SH-SY5Y (cell line): ENCODE measurements around the gene TRDN.

ENCODE experiments used
- GATA2 ChIP-seq: IDR thresholded peaks from 2 replicates; pipeline ENCODE4 v1.6.1; 2011; ENCODE audit warnings: mild to moderate bottlenecking, low read depth, low read length
- GATA3 ChIP-seq: IDR thresholded peaks from 2 replicates; pipeline ENCODE4 v1.6.1; 2011; ENCODE audit warnings: low read depth, mild to moderate bottlenecking, low read length, moderate library complexity

Gene TRDN

GRCh38 chr6:123518441-123519188, 118.1 kb downstream of the TRDN start:
- no peak for TF ChIP-seq GATA3
- no peak for TF ChIP-seq GATA2

DNA sequence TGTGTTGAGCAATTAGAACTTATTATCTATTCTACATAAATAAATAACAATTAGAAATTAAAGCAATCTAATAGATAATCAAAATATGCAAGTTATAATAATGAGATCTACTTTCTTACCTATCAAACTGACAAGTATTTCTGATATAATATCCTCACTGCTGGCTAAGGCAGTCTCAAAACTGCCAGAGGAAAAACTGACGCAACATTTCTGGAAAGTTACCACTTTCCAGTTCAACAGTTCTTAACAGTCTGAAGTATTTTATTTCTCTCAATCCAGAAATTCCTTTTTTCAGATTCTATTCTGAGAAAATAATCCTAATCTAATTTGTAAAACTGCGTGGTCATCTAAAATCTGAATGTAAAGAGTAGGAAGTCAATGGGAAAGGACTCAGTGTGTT, 121.0 kb downstream of the TRDN start:
- TF ChIP-seq GATA3 = no peak
- no peak for TF ChIP-seq GATA2

GRCh38 chr6:123509112-123509511, 127.6 kb downstream of the TRDN start:
- no peak for TF ChIP-seq GATA2
- TF ChIP-seq GATA3 = no peak

DNA sequence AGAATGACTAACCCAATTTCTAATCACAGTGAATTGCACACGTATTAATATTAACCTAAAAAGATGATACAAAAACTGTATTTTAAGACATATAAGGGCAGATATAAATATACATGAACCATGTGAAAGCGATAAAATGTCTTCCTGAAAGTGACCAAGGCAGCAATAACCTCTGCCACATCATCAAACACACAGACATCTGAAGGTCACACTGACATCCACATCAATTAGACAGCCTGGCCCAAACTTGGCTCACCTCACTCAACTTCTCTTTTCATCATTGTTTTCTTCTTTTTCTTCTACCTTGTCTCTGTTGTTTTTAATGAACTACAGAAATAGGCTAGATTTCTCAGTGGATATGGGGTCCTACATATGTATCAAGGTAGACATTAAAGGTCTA, 128.5 kb downstream of the TRDN start:
- TF ChIP-seq GATA2 (no peak), GATA3 (no peak)

DNA sequence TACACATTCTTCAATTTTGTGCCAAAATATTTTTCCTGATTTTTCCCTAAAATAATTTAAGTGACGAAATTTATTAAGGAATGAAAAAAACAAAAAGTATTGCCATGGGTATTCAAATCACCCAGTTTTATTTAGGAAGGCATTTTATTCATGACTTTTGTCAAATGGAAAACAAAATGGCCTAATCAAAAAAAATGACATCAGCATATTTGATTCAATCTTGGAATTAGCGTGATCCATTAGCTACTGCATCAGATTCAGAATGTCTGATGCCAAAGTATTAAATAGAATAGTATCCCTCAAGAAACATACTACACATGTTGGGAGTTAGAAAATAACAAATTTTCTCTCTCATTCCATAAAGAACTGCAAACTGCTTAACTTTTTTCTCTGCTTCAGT, 129.2 kb downstream of the TRDN start:
- TF ChIP-seq GATA3 (no peak), GATA2 (no peak)

GRCh38 chr6:123503619-123504018, 133.1 kb downstream of the TRDN start:
- TF ChIP-seq GATA2 (no peak), GATA3 (no peak)

GRCh38 chr6:123497025-123497424, 139.7 kb downstream of the TRDN start:
- TF ChIP-seq GATA2 (no peak), GATA3 (no peak)

DNA sequence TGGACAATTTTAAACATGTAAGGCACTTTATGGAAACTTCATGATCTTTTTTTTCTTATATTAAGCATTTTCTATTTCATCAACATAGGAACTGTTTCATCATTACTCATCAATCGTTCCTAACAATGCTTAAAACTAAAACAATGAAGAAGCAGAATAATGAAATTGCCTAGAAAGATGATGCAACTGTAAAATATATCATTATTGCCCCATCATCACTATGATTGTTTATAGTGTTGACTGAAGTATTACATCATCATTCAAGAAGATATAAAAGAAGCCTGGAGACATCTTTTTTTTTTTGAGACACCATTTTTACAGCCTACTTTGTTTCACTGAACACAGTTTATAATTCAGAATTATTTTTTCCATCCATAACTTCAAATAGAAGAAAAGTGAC, 147.2 kb downstream of the TRDN start:
- TF ChIP-seq GATA3 = no peak
- no peak for TF ChIP-seq GATA2

DNA sequence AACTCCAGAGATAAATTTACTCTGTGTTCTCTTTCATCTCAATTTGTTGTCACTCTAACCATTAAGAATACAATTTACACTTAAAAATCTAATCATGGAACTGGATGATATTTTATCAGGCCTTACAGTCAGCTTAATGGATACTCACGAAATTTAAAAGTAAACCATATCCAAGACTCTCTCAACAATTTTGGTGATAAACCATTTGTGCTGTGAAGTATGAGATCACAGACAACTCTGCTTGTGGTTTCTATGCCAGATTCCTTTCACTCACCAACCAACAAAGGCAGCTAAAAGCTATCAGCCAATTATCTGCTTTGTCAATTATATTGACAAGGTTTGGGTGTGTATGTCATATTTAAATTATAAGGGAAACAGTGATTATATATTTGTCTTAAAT, 155.8 kb downstream of the TRDN start:
- TF ChIP-seq GATA2 (no peak), GATA3 (no peak)

GRCh38 chr6:123467392-123467791, 169.4 kb downstream of the TRDN start:
- TF ChIP-seq GATA2 = no peak
- no peak for TF ChIP-seq GATA3

GRCh38 chr6:123462152-123462551, 174.6 kb downstream of the TRDN start:
- TF ChIP-seq GATA3 = no peak
- no peak for TF ChIP-seq GATA2

DNA sequence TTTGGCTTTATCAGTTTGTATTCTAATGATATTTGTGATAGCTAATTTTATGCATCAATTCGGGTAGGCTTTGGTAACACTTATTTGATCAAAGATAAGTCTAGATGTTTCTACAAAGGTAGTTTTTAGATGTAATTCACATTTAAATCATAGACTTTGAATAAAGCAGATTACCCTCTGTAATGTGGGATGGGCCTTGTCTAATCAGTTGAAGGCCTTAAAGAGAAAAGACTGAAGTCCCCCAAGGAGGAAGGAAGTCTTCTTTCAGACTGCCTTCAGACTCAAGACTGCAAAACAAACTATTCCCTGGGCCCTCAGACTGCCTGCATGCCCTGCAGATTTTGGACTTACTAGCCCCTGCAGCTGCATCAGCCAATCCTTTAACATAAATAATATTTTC, 178.5 kb downstream of the TRDN start:
- no peak for TF ChIP-seq GATA2
- no peak for TF ChIP-seq GATA3

DNA sequence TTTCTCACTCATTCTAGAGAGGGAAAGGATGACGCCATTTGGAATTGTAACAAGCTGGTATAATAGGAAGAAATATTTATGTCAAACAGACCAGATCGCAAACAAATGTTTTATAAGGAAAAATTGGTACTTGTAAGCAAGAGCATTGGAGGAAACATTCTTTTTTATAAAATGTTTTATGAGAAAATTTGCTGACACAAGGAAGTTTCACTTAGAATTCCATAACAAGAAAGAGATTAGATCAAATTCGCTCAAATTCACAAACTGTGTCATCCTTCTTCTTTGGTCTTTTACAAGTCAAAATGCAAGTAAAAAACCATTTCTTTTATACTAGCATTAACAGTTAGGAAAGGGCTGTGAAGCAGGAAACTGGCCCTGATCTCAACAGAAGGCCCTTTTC, 179.9 kb downstream of the TRDN start:
- no peak for TF ChIP-seq GATA3

DNA sequence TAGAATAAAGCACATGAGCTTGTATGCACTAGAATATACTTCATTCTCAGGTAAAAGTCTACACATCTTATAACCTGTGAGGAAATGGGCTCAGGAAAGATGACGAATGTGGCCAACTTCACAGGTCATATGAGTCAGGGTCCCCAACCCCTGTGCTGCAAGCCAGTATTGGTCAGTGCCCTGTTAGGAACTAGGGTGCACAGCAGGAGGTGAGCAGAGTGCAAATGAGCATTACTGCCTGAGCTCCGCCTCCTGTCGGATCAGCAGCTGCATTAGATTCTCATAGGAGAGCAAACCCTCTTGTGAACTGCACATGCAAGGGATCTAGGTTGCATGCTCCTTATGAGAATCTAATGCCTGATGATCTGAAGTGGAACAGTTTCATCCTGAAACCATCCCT, 182.3 kb downstream of the TRDN start:
- TF ChIP-seq GATA3 (no peak), GATA2 (no peak)

DNA sequence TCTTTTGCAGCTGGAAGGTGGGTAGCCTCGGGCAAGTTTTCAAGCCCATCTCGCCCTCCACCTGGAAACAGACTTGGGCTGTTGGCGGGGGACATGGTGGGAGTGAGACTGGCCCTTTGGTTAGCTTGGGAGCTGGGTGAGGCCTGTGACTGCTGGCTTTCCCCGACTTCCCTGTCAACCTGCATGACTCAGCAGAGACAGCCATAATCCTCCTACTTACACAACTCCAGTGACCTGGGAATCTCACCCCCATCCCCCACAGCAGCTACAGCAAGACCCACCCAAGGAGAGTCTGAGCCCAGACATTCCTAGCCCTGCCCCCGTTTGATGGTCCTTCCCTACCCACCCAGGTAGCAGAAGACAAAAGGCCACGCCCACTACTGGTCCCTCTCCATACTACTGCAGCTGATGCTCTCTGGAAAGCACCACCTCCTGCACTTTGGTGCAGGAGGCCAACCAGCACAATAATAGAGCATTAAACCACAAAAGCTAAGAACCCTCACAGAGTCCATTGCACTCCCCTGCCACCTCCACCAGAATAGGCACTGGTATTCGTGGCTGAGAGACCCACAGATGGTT, 188.4 kb downstream of the TRDN start:
- TF ChIP-seq GATA3 = no peak
- no peak for TF ChIP-seq GATA2
